Esophagus squamous epithelium (tissue), 4 donors: ENCODE data around the gene SLC9A2.

ENCODE experiments used
- CTCF ChIP-seq, 6 experiments: fragments of 450-650 bp in 4 of 6; fragments of 200-600 bp in 2 of 6; sonication (generic) in 2 of 6; IDR thresholded peaks; one replicate each; pipeline ENCODE4 v1.5.1; 2016 to 2019; ENCODE audit warnings: antibody characterized with exemption in 6 of 6, mild to moderate bottlenecking in 4 of 6, moderate library complexity in 4 of 6
- POLR2A ChIP-seq, 4 donors: fragments of 450-650 bp; IDR thresholded peaks; one replicate each; pipeline ENCODE4 v1.6.1; 2017; ENCODE audit warnings: antibody characterized with exemption in 4 of 4, mild to moderate bottlenecking in 4 of 4, moderate library complexity in 3 of 4

DNA sequence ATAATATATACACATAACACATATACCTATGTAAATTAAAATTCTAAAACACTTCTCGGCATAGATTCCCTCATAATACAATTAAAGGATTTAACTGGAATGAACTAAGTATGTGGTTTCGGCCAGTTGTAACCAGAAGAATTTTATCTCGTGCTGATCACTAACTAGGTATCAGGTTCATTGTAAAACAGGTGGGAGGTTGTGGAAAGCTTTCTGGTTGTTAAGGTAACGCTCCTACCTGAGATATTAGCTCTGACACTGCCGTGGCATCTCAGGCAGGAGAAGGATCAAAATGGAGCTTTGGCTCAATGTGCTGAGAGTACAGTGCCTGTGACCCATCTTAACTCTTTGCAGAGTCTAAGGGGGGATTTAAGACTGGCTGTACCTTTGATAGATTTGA lies 42.5 kb downstream of the SLC9A2 start:
- TF ChIP-seq CTCF (IDR thresholded peaks at IDR 0.05), result no peak
- TF ChIP-seq POLR2A (IDR thresholded peaks at IDR 0.05), result no peak
